RWPE2 (cell line): ENCODE data around the gene ZMYND11.
"Not testable (repeated sequence)": the region's sequence is repeated elsewhere in the genome, so short reads cannot be mapped to it uniquely, and the experiment has no call there.

ENCODE experiments used
- ATAC-seq: fragments of 200-7000 bp; cut with Tn5 transposase; 3 replicates; pipeline ENCODE4 v1.9.1; 2021; ENCODE audit warnings: low read depth
- DNase-seq: peaks from one replicate; pipeline ENCODE4 v3.0.0-alpha.2; 2020; ENCODE audit warnings: low spot score
- H3K27ac ChIP-seq: fragments of 450-650 bp; 2 replicates; pipeline ENCODE4 v1.5.1; 2017; ENCODE audit warnings: mild to moderate bottlenecking; ENCODE audit not compliant: poor library complexity, severe bottlenecking
- H3K27me3 ChIP-seq: fragments of 250-450 bp; sonication (Bioruptor Pico); 2 replicates; pipeline ENCODE4 v1.5.1; 2021; ENCODE audit warnings: mild to moderate bottlenecking, moderate library complexity; ENCODE audit not compliant: insufficient read depth, poor library complexity, severe bottlenecking
- H3K36me3 ChIP-seq: fragments of 250-450 bp; sonication (Bioruptor Pico); 2 replicates; pipeline ENCODE4 v1.5.1; 2020; ENCODE audit warnings: low read depth, mild to moderate bottlenecking, moderate library complexity
- H3K4me1 ChIP-seq: fragments of 250-450 bp; sonication (Bioruptor Pico); 2 replicates; pipeline ENCODE4 v1.5.1; 2021; ENCODE audit warnings: mild to moderate bottlenecking, moderate library complexity; ENCODE audit not compliant: insufficient read depth, poor library complexity, severe bottlenecking
- H3K4me3 ChIP-seq: fragments of 250-450 bp; sonication (Bioruptor Pico); 2 replicates; pipeline ENCODE4 v1.5.1; 2021; ENCODE audit warnings: mild to moderate bottlenecking, moderate library complexity; ENCODE audit not compliant: severe bottlenecking
- H3K9me3 ChIP-seq: fragments of 250-450 bp; sonication (Bioruptor Pico); 2 replicates; pipeline ENCODE4 v1.5.1; 2021; ENCODE audit warnings: mild to moderate bottlenecking, moderate library complexity; ENCODE audit not compliant: severe bottlenecking
- TF ChIP-seq, protein P1 (sequence below): fragments of 450-650 bp; IDR thresholded peaks from one replicate; pipeline ENCODE4 v1.5.1; 2017; ENCODE audit warnings: mild to moderate bottlenecking, moderate library complexity; ENCODE audit not compliant: poor library complexity, severe bottlenecking

The ZMYND11 gene

DNA sequence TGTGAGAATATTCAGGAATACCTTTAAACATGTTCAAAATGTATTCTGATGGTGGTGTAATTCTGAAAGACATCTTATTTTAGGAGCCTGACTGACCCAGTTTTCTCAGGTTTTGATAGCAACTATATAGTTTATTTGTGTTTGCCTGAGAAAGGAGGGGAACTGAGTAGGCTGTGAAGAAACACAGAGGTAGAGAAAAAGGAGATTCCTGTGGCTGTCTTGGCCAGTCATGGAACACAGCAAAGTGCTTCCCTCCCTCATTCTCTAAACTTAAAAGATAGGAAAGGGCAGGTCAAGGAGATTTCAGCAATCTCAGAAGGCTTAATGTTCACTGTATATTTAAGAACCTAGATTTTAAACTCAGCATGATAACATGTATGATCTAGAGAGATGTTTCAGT lies 43.5 kb downstream of the ZMYND11 start:
- ATAC-seq (no peak), DNase-seq (no peak)
- no peaks in the 10 kb centered on the region for H3K4me1 ChIP-seq
- H3K27ac ChIP-seq = no peak overlapping the region
- TF ChIP-seq, protein P1, sequence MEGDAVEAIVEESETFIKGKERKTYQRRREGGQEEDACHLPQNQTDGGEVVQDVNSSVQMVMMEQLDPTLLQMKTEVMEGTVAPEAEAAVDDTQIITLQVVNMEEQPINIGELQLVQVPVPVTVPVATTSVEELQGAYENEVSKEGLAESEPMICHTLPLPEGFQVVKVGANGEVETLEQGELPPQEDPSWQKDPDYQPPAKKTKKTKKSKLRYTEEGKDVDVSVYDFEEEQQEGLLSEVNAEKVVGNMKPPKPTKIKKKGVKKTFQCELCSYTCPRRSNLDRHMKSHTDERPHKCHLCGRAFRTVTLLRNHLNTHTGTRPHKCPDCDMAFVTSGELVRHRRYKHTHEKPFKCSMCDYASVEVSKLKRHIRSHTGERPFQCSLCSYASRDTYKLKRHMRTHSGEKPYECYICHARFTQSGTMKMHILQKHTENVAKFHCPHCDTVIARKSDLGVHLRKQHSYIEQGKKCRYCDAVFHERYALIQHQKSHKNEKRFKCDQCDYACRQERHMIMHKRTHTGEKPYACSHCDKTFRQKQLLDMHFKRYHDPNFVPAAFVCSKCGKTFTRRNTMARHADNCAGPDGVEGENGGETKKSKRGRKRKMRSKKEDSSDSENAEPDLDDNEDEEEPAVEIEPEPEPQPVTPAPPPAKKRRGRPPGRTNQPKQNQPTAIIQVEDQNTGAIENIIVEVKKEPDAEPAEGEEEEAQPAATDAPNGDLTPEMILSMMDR = no peak
- peaks cover 15% of the 10 kb centered on the region for H3K36me3 ChIP-seq
- H3K4me3 ChIP-seq = no peak overlapping the region
- no peaks in the 10 kb centered on the region for H3K27me3 ChIP-seq
- H3K9me3 ChIP-seq = no peaks in the 10 kb centered on the region

DNA sequence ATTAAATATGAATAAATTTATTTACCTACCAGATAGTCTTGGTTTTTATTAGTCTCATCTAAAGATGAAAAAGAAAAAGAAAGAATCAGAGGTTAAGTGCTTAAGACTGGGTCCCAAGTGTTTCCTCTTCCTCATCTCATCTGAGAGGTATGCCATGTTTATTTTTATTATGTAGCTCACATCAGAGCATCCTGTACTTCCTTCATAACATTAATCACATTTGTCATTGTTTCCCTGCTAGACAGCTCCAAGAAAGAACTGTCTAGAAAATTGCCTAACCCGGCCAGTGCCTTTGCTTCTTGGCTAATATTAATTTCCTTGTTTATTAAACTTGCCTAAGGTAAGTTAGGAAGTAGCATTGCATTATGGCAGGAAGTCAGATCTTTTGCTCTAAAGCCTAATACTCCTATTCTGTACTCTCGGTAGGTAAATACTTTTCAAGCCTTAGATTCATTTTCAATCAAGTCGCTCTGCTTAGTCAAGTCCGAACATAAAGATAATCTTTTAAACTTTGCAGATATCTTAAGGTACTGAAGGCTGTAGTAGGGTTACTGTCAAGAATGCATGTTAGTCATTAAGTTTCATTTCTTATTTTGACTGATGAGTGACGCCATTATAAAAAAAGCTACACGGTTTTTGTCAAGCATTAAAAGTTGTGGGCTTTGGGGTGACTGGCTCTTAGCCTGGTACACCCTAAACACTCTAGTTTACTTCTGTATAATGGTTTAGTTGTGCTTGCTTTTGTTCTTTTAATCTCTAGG lies 47.4 kb downstream of the ZMYND11 start:
- no peaks in the 10 kb centered on the region for H3K4me1 ChIP-seq
- no peak overlapping the region for H3K4me3 ChIP-seq
- peaks cover 22% of the 10 kb centered on the region for H3K36me3 ChIP-seq
- DNase-seq = no peak
- TF ChIP-seq, protein P1 = no peak
- no peaks in the 10 kb centered on the region for H3K9me3 ChIP-seq
- no peaks in the 10 kb centered on the region for H3K27me3 ChIP-seq
- no peak for ATAC-seq
- no peak overlapping the region for H3K27ac ChIP-seq

DNA sequence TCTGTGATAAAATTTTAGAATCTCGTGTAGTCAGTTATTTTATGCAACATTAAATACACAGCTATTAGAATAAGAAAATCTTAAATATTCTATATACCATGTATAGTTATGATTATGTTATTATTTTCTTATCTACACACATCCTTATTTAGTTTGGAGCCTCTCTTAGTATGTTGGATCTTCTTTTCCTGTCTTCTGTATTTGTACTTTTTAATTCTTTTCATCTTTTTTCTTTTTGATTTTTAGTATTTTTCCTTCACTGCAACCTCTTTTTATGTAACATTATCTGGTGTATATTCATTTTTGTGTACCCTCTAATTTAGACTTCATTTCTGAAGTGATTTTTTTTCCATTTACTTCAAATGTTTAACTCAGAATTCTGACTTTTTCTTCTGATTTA lies 48.9 kb downstream of the ZMYND11 start:
- Histone ChIP-seq H3K27me3 (no peaks in the 10 kb centered on the region), H3K9me3 (no peaks in the 10 kb centered on the region), H3K4me3 (no peak overlapping the region), H3K4me1 (no peaks in the 10 kb centered on the region), H3K36me3 (peaks cover 23% of the 10 kb centered on the region), H3K27ac (no peak overlapping the region)
- TF ChIP-seq, protein P1 = no peak
- ATAC-seq (no peak), DNase-seq (no peak)

DNA sequence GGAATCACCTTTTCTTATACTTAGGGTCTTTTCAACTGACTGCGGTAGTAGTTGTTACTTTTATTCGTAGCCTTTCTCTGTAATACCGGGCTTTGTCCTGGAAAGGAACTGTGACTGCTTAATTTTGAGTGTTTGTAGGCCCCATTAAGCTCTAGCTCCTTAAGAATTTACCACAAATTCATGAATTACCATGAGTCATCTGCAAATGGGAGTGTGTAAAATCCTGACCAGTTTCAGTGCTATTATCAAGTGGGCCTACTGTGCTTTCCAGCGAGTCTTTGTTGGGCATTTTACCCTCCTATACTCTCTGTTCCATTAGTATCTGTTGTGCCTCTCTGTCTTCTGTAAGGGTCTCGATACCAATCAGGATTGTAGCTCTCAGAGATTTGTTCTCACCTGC lies 49.7 kb downstream of the ZMYND11 start:
- no peak for DNase-seq
- Histone ChIP-seq H3K27me3 (no peaks in the 10 kb centered on the region), H3K9me3 (no peaks in the 10 kb centered on the region), H3K36me3 (peaks cover 25% of the 10 kb centered on the region), H3K27ac (no peak overlapping the region), H3K4me3 (no peak overlapping the region), H3K4me1 (no peaks in the 10 kb centered on the region)
- TF ChIP-seq, protein P1 = no peak
- no peak for ATAC-seq

- H3K27me3 ChIP-seq, H3K4me1 ChIP-seq, ATAC-seq, DNase-seq, H3K4me3 ChIP-seq, H3K9me3 ChIP-seq, H3K27ac ChIP-seq: not testable (repeated sequence)
- H3K36me3 ChIP-seq = peaks cover 18% of the 10 kb centered on the region
Observed at GRCh38 chr10:185571-185970, 50.3 kb downstream of the ZMYND11 start.
